ENCODE results near the gene SPTLC2.

The SPTLC2 gene

GRCh38 chr14:77613201-77613600 is 3.2 kb downstream of the SPTLC2 start:
- H3K4me3 ChIP-seq (replicated peaks; ENCODE audit: low read depth, low read length): no peak overlapping the region
- DNase-seq (ENCODE audit: extremely low read depth, low read depth): no peak
- TF ChIP-seq CTCF (IDR thresholded peaks at IDR 0.05; ENCODE audit: low read depth, low read length, missing control alignments): no peak

- DNase-seq (ENCODE audit: extremely low read depth, low read depth): no peak
- no peak for TF ChIP-seq CTCF (IDR thresholded peaks at IDR 0.05; ENCODE audit: low read depth, low read length, missing control alignments)
- no peak overlapping the region for H3K4me3 ChIP-seq (replicated peaks; ENCODE audit: low read depth, low read length)
Observed at GRCh38 chr14:77612011-77612620, 4.3 kb downstream of the SPTLC2 start.

- DNase-seq (ENCODE audit: extremely low read depth, low read depth): no peak
- TF ChIP-seq CTCF (IDR thresholded peaks at IDR 0.05; ENCODE audit: low read depth, low read length, missing control alignments): no peak
- H3K4me3 ChIP-seq (replicated peaks; ENCODE audit: low read depth, low read length): no peak overlapping the region
Observed at GRCh38 chr14:77610553-77610952, 5.9 kb downstream of the SPTLC2 start.

GRCh38 chr14:77609922-77610321 is 6.5 kb downstream of the SPTLC2 start:
- no peak for DNase-seq (ENCODE audit: extremely low read depth, low read depth)
- H3K4me3 ChIP-seq (replicated peaks; ENCODE audit: low read depth, low read length): no peak overlapping the region
- no peak for TF ChIP-seq CTCF (IDR thresholded peaks at IDR 0.05; ENCODE audit: low read depth, low read length, missing control alignments)

GRCh38 chr14:77607741-77608302 is 8.6 kb downstream of the SPTLC2 start:
- no peak for TF ChIP-seq CTCF (IDR thresholded peaks at IDR 0.05; ENCODE audit: low read depth, low read length, missing control alignments)
- no peak for DNase-seq (ENCODE audit: extremely low read depth, low read depth)
- no peak overlapping the region for H3K4me3 ChIP-seq (replicated peaks; ENCODE audit: low read depth, low read length)

GRCh38 chr14:77605392-77605972 is 11.0 kb downstream of the SPTLC2 start:
- TF ChIP-seq CTCF (IDR thresholded peaks at IDR 0.05; ENCODE audit: low read depth, low read length, missing control alignments): no peak

More at GRCh38 chr14:77605392-77605972, 11.0 kb downstream of the SPTLC2 start:
- H3K4me3 ChIP-seq (replicated peaks; ENCODE audit: low read depth, low read length): no peak overlapping the region
- DNase-seq (ENCODE audit: extremely low read depth, low read depth): no peak
